ENCODE measurements around the gene CHRD.

Gene CHRD

GRCh38 chr3:184361932-184362667 is 17.8 kb upstream of the CHRD start:
- peak; percentile 48 for DNase-seq

- DNase-seq, result peak; percentile 96
These were observed 16.9 kb upstream of the CHRD start for GRCh38 chr3:184362668-184363546.

GRCh38 chr3:184366619-184367289 is 13.1 kb upstream of the CHRD start:
- no peak for DNase-seq

GRCh38 chr3:184368116-184368515 is 11.7 kb upstream of the CHRD start:
- no peak for DNase-seq

GRCh38 chr3:184368586-184369183 is 11.2 kb upstream of the CHRD start:
- DNase-seq, result no peak

GRCh38 chr3:184371570-184372018 is 8.3 kb upstream of the CHRD start:
- DNase-seq, result peak; percentile 68

GRCh38 chr3:184372296-184372821 is 7.5 kb upstream of the CHRD start:
- no peak for DNase-seq

GRCh38 chr3:184372911-184373310 is 6.9 kb upstream of the CHRD start:
- DNase-seq, result no peak

GRCh38 chr3:184373422-184373821 is 6.4 kb upstream of the CHRD start:
- DNase-seq, result no peak

- DNase-seq, result no peak
These were observed 4.0 kb upstream of the CHRD start for GRCh38 chr3:184375747-184376461.

GRCh38 chr3:184377374-184377773 is 2.5 kb upstream of the CHRD start:
- no peak for DNase-seq

GRCh38 chr3:184377882-184378445 is 1.9 kb upstream of the CHRD start, which contains the start of gene THPO:
Gene THPO, minus strand, starts transcription at chr3:184378207. Its CDS starts 1,948 bp downstream, at chr3:184376259.
- no peak for DNase-seq

GRCh38 chr3:184378651-184379357 is 1.1 kb upstream of the CHRD start:
- no peak for DNase-seq

GRCh38 chr3:184380185-184380626 is 352 bp downstream of the CHRD start:
- no peak for DNase-seq

- DNase-seq, result no peak
These were observed 890 bp downstream of the CHRD start for GRCh38 chr3:184380627-184381260.

GRCh38 chr3:184381261-184382224 is 1.7 kb downstream of the CHRD start:
- no peak for DNase-seq

GRCh38 chr3:184382326-184383032 is 2.6 kb downstream of the CHRD start:
- no peak for DNase-seq

GRCh38 chr3:184383033-184383740 is 3.3 kb downstream of the CHRD start:
- DNase-seq, result no peak
